Peyer's patch (tissue), 4 donors: ENCODE measurements around the gene NQO2.

Source experiments
- CTCF ChIP-seq, 6 experiments: fragments of 450-650 bp in 4 of 6; fragments of 200-600 bp in 2 of 6; sonication (generic) in 1 of 6; IDR thresholded peaks; one replicate each; pipeline ENCODE4 v1.5.1; 2017 to 2019; ENCODE audit warnings: antibody characterized with exemption in 6 of 6, mild to moderate bottlenecking in 3 of 6, moderate library complexity in 1 of 6
- POLR2A ChIP-seq, 2 donors: fragments of 450-650 bp; IDR thresholded peaks; one replicate each; pipeline ENCODE4 v1.5.1; 2017; ENCODE audit warnings: antibody characterized with exemption in 2 of 2, mild to moderate bottlenecking in 2 of 2, moderate library complexity in 2 of 2

DNA sequence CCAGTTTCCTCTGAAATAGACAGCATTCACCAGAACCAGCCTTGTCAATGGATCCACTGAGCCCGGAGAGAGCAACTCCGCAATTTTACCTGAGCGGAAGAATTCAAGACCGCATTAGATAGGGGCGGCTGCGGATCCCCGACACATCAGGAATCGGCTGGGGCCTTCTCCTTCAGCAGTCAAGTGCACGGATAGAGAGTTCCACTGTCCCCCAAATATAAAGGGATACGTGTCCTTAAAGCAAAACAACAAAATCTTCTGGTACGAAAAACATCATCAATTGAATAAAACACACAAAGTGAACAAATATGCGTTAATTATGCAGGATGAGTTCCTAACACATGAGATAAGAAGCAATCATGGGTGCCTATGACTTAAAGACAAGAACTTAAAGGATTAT is 46.6 kb upstream of the NQO2 start:
- TF ChIP-seq CTCF (IDR thresholded peaks at IDR 0.05) (no peak), POLR2A (IDR thresholded peaks at IDR 0.05) (no peak)
